ENCODE results near the gene HDAC4. TPM values are rescaled to one million over a fixed set of nuclear protein-coding genes. Genes with fewer than 3 reads are reported as not detected.

HDAC4 gene
- total RNA-seq, 1 donor from 2014 or later: 11.8 TPM

DNA sequence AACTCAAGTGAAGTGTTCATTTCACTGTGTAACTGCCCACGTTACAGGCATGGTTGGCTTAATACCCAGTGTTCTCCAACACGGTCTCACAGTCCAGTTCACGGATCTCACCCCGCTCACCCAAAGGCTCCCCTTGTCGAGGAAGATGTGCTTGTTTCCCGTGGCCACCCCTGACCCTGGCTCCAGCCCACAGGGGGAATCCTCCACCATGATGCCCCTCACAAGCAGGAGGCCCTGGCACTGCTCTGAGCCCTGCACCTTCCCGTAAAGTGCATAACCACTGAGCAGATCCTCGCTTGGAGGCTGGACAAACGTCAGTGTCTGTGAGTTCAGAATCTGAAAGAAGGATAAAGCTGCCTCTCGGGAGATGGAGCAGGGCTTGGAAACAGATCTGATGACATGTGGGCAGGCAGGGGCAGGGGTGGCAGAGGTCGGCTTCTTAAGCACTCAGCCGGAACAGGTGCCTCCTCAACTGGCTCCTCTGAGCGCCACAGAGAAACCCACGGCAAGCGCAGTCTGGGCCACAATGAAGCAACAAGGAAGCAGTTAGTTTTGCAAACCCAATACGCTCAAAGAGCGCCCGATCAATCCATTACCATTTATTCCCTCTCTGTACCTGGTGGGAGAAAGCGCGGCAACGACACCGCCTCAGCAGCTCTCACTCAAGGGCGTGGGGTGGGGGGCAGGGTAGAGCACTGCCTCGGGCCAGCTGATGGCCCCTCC lies 17.6 kb downstream of the HDAC4 start:
- Histone ChIP-seq H3K27me3 (ENCODE audit: insufficient read depth, low read length) (no peaks in the 10 kb centered on the region), H3K4me2 (ENCODE audit: low read length) (no peak overlapping the region), H3K4me1 (ENCODE audit: insufficient read depth, low read length) (no peaks in the 10 kb centered on the region), H3K79me2 (ENCODE audit: insufficient read depth, low read length) (peaks cover under 1% of the 10 kb centered on the region), H3K27ac (ENCODE audit: low read depth, low read length) (no peak overlapping the region), H4K20me1 (ENCODE audit: insufficient read depth, low read length) (peaks cover 22% of the 10 kb centered on the region), H3K4me3 (ENCODE audit: insufficient read depth, low read depth, low read length) (no peak overlapping the region), H3K36me3 (ENCODE audit: insufficient read depth, low read length) (no peaks in the 10 kb centered on the region), H3K9ac (ENCODE audit: low read length) (no peak overlapping the region), H2AFZ (ENCODE audit: low read depth, low read length) (no peak overlapping the region), H3K9me3 (ENCODE audit: insufficient read depth, low read depth, low read length) (no peaks in the 10 kb centered on the region)
- DNase-seq (ENCODE audit: low read depth) (no peak), FAIRE-seq (no peak)
- Mint-ChIP-seq H3K36me3 (ENCODE audit: low read depth, unreplicated experiment) (peaks cover 12% of the 10 kb centered on the region), H3K4me3 (ENCODE audit: unreplicated experiment) (no peak overlapping the region), H3K27ac (ENCODE audit: unreplicated experiment) (peak overlapping the region; percentile 4), H3K4me1 (ENCODE audit: low read depth, unreplicated experiment) (no peaks in the 10 kb centered on the region), H3K27me3 (ENCODE audit: low read depth, unreplicated experiment) (peaks cover 4% of the 10 kb centered on the region), H3K9me3 (ENCODE audit: unreplicated experiment) (no peaks in the 10 kb centered on the region)
- TF ChIP-seq, protein P1, sequence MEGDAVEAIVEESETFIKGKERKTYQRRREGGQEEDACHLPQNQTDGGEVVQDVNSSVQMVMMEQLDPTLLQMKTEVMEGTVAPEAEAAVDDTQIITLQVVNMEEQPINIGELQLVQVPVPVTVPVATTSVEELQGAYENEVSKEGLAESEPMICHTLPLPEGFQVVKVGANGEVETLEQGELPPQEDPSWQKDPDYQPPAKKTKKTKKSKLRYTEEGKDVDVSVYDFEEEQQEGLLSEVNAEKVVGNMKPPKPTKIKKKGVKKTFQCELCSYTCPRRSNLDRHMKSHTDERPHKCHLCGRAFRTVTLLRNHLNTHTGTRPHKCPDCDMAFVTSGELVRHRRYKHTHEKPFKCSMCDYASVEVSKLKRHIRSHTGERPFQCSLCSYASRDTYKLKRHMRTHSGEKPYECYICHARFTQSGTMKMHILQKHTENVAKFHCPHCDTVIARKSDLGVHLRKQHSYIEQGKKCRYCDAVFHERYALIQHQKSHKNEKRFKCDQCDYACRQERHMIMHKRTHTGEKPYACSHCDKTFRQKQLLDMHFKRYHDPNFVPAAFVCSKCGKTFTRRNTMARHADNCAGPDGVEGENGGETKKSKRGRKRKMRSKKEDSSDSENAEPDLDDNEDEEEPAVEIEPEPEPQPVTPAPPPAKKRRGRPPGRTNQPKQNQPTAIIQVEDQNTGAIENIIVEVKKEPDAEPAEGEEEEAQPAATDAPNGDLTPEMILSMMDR (IDR thresholded peaks at IDR 0.05; ENCODE audit: insufficient read depth, low read depth, low read length): no peak
- TF ChIP-seq EZH2 (IDR thresholded peaks at IDR 0.05; ENCODE audit: insufficient read depth, low read length): no peak

DNA sequence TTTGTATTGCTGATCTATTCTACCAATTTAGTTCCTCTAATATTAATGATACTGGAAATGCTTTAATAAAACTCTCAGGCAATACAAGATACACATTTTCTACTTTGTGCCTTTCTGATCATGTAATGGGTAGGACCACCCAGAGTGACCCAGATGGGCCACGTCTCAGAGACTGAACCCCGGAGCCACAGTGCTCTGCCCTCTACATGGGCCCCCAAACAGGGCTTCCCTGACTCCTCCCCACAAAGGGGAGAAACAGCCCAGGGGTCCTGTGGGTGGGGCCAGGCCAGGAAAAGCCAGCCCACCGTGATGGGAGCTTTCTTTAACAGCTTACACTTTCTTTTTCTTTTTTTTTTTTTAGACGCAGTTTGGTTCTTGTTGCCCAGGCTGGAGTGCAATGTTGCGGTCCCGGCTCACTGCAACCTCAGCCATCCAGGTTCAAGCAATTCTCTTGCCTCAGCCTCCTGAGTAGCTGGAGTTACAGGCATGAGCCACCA lies 18.4 kb downstream of the HDAC4 start:
- Histone ChIP-seq H3K27me3 (ENCODE audit: insufficient read depth, low read length) (no peaks in the 10 kb centered on the region), H3K9ac (ENCODE audit: low read length) (no peak overlapping the region), H3K4me1 (ENCODE audit: insufficient read depth, low read length) (no peaks in the 10 kb centered on the region), H4K20me1 (ENCODE audit: insufficient read depth, low read length) (peaks cover 23% of the 10 kb centered on the region), H2AFZ (ENCODE audit: low read depth, low read length) (no peak overlapping the region), H3K27ac (ENCODE audit: low read depth, low read length) (no peak overlapping the region), H3K4me3 (ENCODE audit: insufficient read depth, low read depth, low read length) (no peak overlapping the region), H3K79me2 (ENCODE audit: insufficient read depth, low read length) (no peaks in the 10 kb centered on the region), H3K9me3 (ENCODE audit: insufficient read depth, low read depth, low read length) (no peaks in the 10 kb centered on the region), H3K4me2 (ENCODE audit: low read length) (no peak overlapping the region), H3K36me3 (ENCODE audit: insufficient read depth, low read length) (no peaks in the 10 kb centered on the region)
- Mint-ChIP-seq H3K27ac (ENCODE audit: unreplicated experiment) (no peak overlapping the region), H3K36me3 (ENCODE audit: low read depth, unreplicated experiment) (peaks cover 19% of the 10 kb centered on the region), H3K9me3 (ENCODE audit: unreplicated experiment) (no peaks in the 10 kb centered on the region), H3K4me1 (ENCODE audit: low read depth, unreplicated experiment) (no peaks in the 10 kb centered on the region), H3K4me3 (ENCODE audit: unreplicated experiment) (no peak overlapping the region), H3K27me3 (ENCODE audit: low read depth, unreplicated experiment) (peaks cover 4% of the 10 kb centered on the region)
- DNase-seq (ENCODE audit: low read depth) (no peak), FAIRE-seq (no peak)
- TF ChIP-seq, protein P1 (IDR thresholded peaks at IDR 0.05; ENCODE audit: insufficient read depth, low read depth, low read length): no peak
- TF ChIP-seq EZH2 (IDR thresholded peaks at IDR 0.05; ENCODE audit: insufficient read depth, low read length): no peak

DNA sequence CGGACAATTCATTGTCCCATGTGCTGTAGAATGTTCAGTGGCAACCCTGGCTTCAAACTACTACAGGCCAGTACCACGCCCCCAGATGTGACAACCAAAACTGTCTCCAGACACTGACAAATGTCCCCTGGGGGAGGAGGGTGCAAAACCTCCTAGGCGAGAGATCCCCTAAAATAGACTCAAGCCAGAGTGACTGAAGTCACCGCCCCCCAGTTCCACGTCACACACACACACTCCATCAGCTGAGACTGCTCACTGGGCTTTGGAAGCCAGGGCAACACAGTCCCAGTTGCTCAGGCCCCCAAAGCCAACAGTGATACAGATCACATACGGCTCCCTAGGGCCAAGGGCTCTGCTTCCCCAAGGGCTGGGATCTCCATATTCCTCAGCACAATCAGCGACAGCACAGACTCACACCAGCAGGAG lies 19.1 kb downstream of the HDAC4 start:
- Histone ChIP-seq H3K4me3 (ENCODE audit: insufficient read depth, low read depth, low read length) (no peak overlapping the region), H3K36me3 (ENCODE audit: insufficient read depth, low read length) (no peaks in the 10 kb centered on the region), H3K27ac (ENCODE audit: low read depth, low read length) (no peak overlapping the region), H3K27me3 (ENCODE audit: insufficient read depth, low read length) (no peaks in the 10 kb centered on the region), H3K9me3 (ENCODE audit: insufficient read depth, low read depth, low read length) (no peaks in the 10 kb centered on the region), H4K20me1 (ENCODE audit: insufficient read depth, low read length) (peaks cover 23% of the 10 kb centered on the region), H2AFZ (ENCODE audit: low read depth, low read length) (no peak overlapping the region), H3K4me2 (ENCODE audit: low read length) (no peak overlapping the region), H3K79me2 (ENCODE audit: insufficient read depth, low read length) (no peaks in the 10 kb centered on the region), H3K9ac (ENCODE audit: low read length) (no peak overlapping the region), H3K4me1 (ENCODE audit: insufficient read depth, low read length) (no peaks in the 10 kb centered on the region)
- peak overlapping the region; percentile 19 for H3K27ac Mint-ChIP-seq (ENCODE audit: unreplicated experiment)
- no peak overlapping the region for H3K4me3 Mint-ChIP-seq (ENCODE audit: unreplicated experiment)
- peaks cover 20% of the 10 kb centered on the region for H3K36me3 Mint-ChIP-seq (ENCODE audit: low read depth, unreplicated experiment)
- peaks cover 4% of the 10 kb centered on the region for H3K27me3 Mint-ChIP-seq (ENCODE audit: low read depth, unreplicated experiment)
- H3K4me1 Mint-ChIP-seq (ENCODE audit: low read depth, unreplicated experiment): no peaks in the 10 kb centered on the region
- DNase-seq (ENCODE audit: low read depth) (no peak), FAIRE-seq (no peak)
- no peak for TF ChIP-seq EZH2 (IDR thresholded peaks at IDR 0.05; ENCODE audit: insufficient read depth, low read length)
- TF ChIP-seq, protein P1 (IDR thresholded peaks at IDR 0.05; ENCODE audit: insufficient read depth, low read depth, low read length): no peak
- H3K9me3 Mint-ChIP-seq (ENCODE audit: unreplicated experiment): no peaks in the 10 kb centered on the region
